Spleen (tissue), 7 donors: ENCODE results near the gene RPLP2.

Source experiments
- CTCF ChIP-seq, 11 experiments: fragments of 200-600 bp in 7 of 11; fragments of 450-650 bp in 4 of 11; sonication (generic) in 4 of 11; IDR thresholded peaks in 8 of 11; conservative IDR thresholded peaks in 3 of 11; 1 replicate in 7 of 11; 2 replicates in 4 of 11; pipeline versions ENCODE4 v1.4.0 to v1.8.0; 2016 to 2021; ENCODE audit warnings: antibody characterized with exemption in 11 of 11, inconsistent platforms in 4 of 11, mild to moderate bottlenecking in 1 of 11
- POLR2A ChIP-seq, 3 donors: fragments of 450-650 bp; IDR thresholded peaks; one replicate each; pipeline ENCODE4 v1.5.1; 2017; ENCODE audit warnings: antibody characterized with exemption in 3 of 3, mild to moderate bottlenecking in 1 of 3
- POLR2AphosphoS5 ChIP-seq, 3 donors: sonication (generic); formaldehyde crosslinking; IDR thresholded peaks; one replicate each; pipeline ENCODE4 v1.5.1; 2017; ENCODE audit warnings: antibody characterized with exemption in 3 of 3
- donor health status: DM: no; HTN: no; CAD: no; lungs with moderate emphysema.
- donor health status: DM: no; HTN: no; CAD: no.
- donor health status: DM: no; HTN: no; CAD: no.

GRCh38 chr11:763549-764321 lies 46.0 kb upstream of the RPLP2 start:
- TF ChIP-seq POLR2A (IDR thresholded peaks at IDR 0.05): no peak
- no peak for TF ChIP-seq CTCF (IDR thresholded peaks at IDR 0.05 in 8 of 11, conservative IDR thresholded peaks at IDR 0.05 in 3 of 11)
- peak; percentile 26 to 81 (median 46) for TF ChIP-seq POLR2AphosphoS5 (IDR thresholded peaks at IDR 0.05)
